K562 (cell line): ENCODE data around the gene PPP1R16B. TPM values are rescaled to one million over a fixed set of nuclear protein-coding genes. Genes with fewer than 3 reads are reported as not detected.

Experiments
- ATAC-seq: fragments of 200-7000 bp; cut with Tn5 transposase; 3 replicates; pipeline ENCODE4 v1.9.1; 2020; ENCODE audit warnings: moderate library complexity
- BruUV-seq: library from RNA; stranded (reverse); fragments of 400-500 nt; replicated peaks from 2 replicates; lab custom pipeline; 2021; lab: Mats Ljungman, UMichigan
- CTCF ChIA-PET: fragments of 300-600 bp; formaldehyde crosslinking; extraction: SDS; loops from one replicate; lab custom pipeline; 2021; ENCODE audit warnings: low intra/inter-chr PET ratio; lab: Yijun Ruan, JAX
- POLR2A ChIA-PET: fragments of 300-600, 350-650 bp; sonication (Branson Sonifier 250); formaldehyde crosslinking; extraction: SDS; loops from one replicate; lab custom pipeline; 2021; ENCODE audit warnings: antibody characterized with exemption, inconsistent platforms; lab: Yijun Ruan, JAX
- DNase-seq, 4 experiments: peaks; one replicate each; pipeline versions ENCODE4 v3.0.0 to v3.0.0-alpha.2; 2011 to 2018; ENCODE audit warnings: low spot score in 3 of 4, mixed read lengths in 3 of 4; ENCODE audit errors: extremely low read depth in 1 of 4
- FAIRE-seq: peaks from 2 replicates; lab custom pipeline; 2011; peaks lifted over from hg19 to GRCh38; lab: Jason Lieb, UNC
- H2AFZ ChIP-seq: 2 replicates; pipeline ENCODE4 v1.6.0; 2011; ENCODE audit warnings: low read depth, low read length, control low read depth, inconsistent platforms
- H3K27ac ChIP-seq: fragments of 200-600 bp; 3 replicates; pipeline ENCODE4 v1.8.0; 2011; ENCODE audit warnings: low read depth, mild to moderate bottlenecking, control low read depth, inconsistent platforms, low read length, moderate library complexity, mixed read lengths; ENCODE audit errors: extremely low read depth
- H3K27me3 ChIP-seq, 2 experiments: fragments of 300-600 bp in 1 of 2; 2 replicates in 1 of 2; 3 replicates in 1 of 2; pipeline versions ENCODE4 v1.6.0 to v1.8.0; 2011; ENCODE audit warnings: inconsistent platforms in 2 of 2, low read length in 2 of 2, mild to moderate bottlenecking in 1 of 2, mixed read lengths in 1 of 2, moderate library complexity in 1 of 2; ENCODE audit not compliant: control insufficient read depth in 2 of 2, insufficient read depth in 2 of 2
- H3K36me3 ChIP-seq: fragments of 300-600 bp; 3 replicates; pipeline ENCODE4 v1.8.0; 2011; ENCODE audit warnings: mild to moderate bottlenecking, low read length, inconsistent platforms; ENCODE audit not compliant: control insufficient read depth, insufficient read depth
- H3K4me1 ChIP-seq, 2 experiments: fragments of 200-600 bp in 1 of 2; replicated peaks in 1 of 2; 2 replicates in 1 of 2; 3 replicates in 1 of 2; pipeline versions ENCODE4 v1.5.1 to v1.8.0; 2011; ENCODE audit warnings: inconsistent platforms in 2 of 2, low read length in 2 of 2, mild to moderate bottlenecking in 1 of 2, mixed read lengths in 1 of 2, moderate library complexity in 1 of 2; ENCODE audit not compliant: control insufficient read depth in 2 of 2, insufficient read depth in 2 of 2
- H3K4me2 ChIP-seq: 2 replicates; pipeline ENCODE4 v1.6.1; 2011; ENCODE audit warnings: low read length, control low read depth, inconsistent platforms, mixed read lengths; ENCODE audit not compliant: insufficient read depth
- H3K4me3 ChIP-seq: fragments of 200-600 bp; sonication (generic), shearing (Covaris generic); 2 replicates; pipeline ENCODE4 v1.5.1; 2016; ENCODE audit warnings: control low read depth, inconsistent platforms
- H3K79me2 ChIP-seq: fragments of 200-600 bp; 3 replicates; pipeline ENCODE4 v1.8.0; 2011; ENCODE audit warnings: low read length, inconsistent platforms; ENCODE audit not compliant: control insufficient read depth, insufficient read depth
- H3K9ac ChIP-seq, 2 experiments: 2 replicates each; pipeline versions ENCODE4 v1.6.0 to v1.6.1; 2011; ENCODE audit warnings: low read depth in 2 of 2, low read length in 2 of 2, control low read depth in 1 of 2, inconsistent platforms in 1 of 2, mild to moderate bottlenecking in 1 of 2, mixed read lengths in 1 of 2; ENCODE audit not compliant: insufficient read depth in 1 of 2
- H3K9me1 ChIP-seq: one replicate; pipeline ENCODE4 v1.6.0; 2011; ENCODE audit warnings: inconsistent platforms, mild to moderate bottlenecking, low read length, moderate library complexity; ENCODE audit not compliant: control insufficient read depth, insufficient read depth
- H3K9me3 ChIP-seq: replicated peaks from 2 replicates; pipeline ENCODE4 v1.5.1; 2011; ENCODE audit warnings: low read depth, low read length, inconsistent platforms; ENCODE audit not compliant: control insufficient read depth, insufficient read depth
- H4K20me1 ChIP-seq: replicated peaks from 2 replicates; pipeline ENCODE4 v1.6.1; 2011; ENCODE audit warnings: low read length, inconsistent platforms, mixed read lengths; ENCODE audit not compliant: control insufficient read depth, insufficient read depth
- ATF6 ChIP-seq: sonication (generic); formaldehyde crosslinking; IDR thresholded peaks from 2 replicates; pipeline ENCODE4 v1.4.0; 2020; ENCODE audit warnings: mild to moderate bottlenecking, missing genetic modification reagents
- WGBS: fragments of 100-300 bp; shearing (Covaris generic); methylation state at CpG from one replicate; pipeline ENCODE4 v1.1.6; 2016; ENCODE audit warnings: low coverage, mixed read lengths; ENCODE audit not compliant: insufficient coverage; ENCODE audit errors: missing lambda C conversion rate; 5-methylcytosine and 5-hydroxymethylcytosine counted together
- in situ Hi-C: fragments of 300-500 bp; cut with MboI; formaldehyde crosslinking; loops from 4 replicates; pipeline ENCODE4 v1.15.0; 2018; ENCODE audit warnings: inconsistent platforms, mixed read lengths
- intact Hi-C: fragments of 100-400 bp; cut with micrococcal nuclease; formaldehyde crosslinking; loops from 2 replicates; pipeline ENCODE4 v1.14.2; 2022
- polyA plus RNA-seq, 8 experiments: library from polyadenylated mRNA; depleted of rRNA in 4 of 8; stranded (reverse) in 5 of 8; unstranded in 3 of 8; fragments of >200 nt; fragmentation: Nextera tagmentation in 2 of 8; fragmentation: Illumina TruSeq in 1 of 8; extraction: Ambion mirVana in 2 of 8; extraction: Trizol in 1 of 8; gene quantifications; 2 replicates each; pipeline versions ENCODE4 v1.2.1 to v1.2.3, GENCODE V29; 2011 to 2014; ENCODE audit warnings: inconsistent platforms in 1 of 8, missing spikeins in 1 of 8
- total RNA-seq, 7 experiments: library from RNA; depleted of rRNA in 6 of 7; stranded (reverse); fragments of >200 nt in 6 of 7; fragmentation: Illumina TruSeq in 2 of 7; extraction: Trizol in 2 of 7; gene quantifications; 2 replicates each; pipeline versions ENCODE4 v1.2.1 to v1.2.3, GENCODE V29; 2011 to 2021; ENCODE audit warnings: low replicate concordance in 1 of 7

Gene PPP1R16B
- total and polyA plus RNA-seq, 9 of the 15 experiments (the other 6 are each of a cell fraction or from before 2014, with no cell fraction given) = 1.5 to 11.5 (median 6.8) TPM

DNA sequence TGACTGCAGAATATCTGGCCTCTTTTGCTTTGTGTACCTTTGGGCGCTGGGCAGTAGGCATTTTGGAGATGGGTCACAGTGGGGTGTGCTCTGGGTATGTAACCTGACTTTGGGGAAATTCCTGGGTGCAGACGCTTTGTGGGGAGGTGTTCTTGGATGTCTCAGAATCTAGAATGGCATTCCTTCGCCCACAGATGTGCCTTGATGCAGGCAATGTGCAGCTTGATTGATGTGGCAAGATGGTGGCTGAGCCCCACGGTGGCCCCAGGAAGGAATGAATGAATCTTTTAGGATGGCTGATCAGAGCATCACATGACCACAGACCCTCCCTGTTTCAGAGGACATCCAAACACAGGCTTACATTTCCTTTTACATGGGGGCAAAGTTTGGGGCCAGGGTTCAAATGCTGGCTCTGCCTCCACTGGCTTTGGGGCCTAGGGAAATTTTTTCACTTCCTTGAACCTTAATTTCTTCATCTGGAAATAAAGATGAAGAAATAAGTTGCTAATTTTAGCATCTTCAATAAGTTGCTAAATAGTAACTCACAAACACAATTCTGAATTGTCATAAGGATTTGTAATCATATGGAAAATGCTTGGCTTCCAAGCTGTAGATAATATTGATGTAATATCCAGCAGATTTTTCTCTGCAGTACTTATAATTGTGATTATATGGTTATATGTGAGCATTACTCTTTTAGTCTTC lies 5.6 kb downstream of the PPP1R16B start:
- H3K9ac ChIP-seq = no peak overlapping the region
- no peak for ATAC-seq
- intact Hi-C loops (no loop called here), in situ Hi-C loops (no loop called here)
- H3K4me3 ChIP-seq = no peak overlapping the region
- no peak for TF ChIP-seq ATF6 (CRISPR knock-in tag)
- peaks cover 0 to 13% of the 10 kb centered on the region in 2 experiments; a peak in 3 of 5 replicates for H3K4me1 ChIP-seq
- no peaks in the 10 kb centered on the region for H3K9me1 ChIP-seq
- FAIRE-seq = no peak
- ChIA-PET POLR2A (interaction anchor here (1.3 kb wide), 1 partner anchor 10 kb away, joined by 3 read pairs; no protein-coding TSS in a partner anchor), CTCF (no interaction called here)
- no peaks in the 10 kb centered on the region; the same call in 1 of the 2 replicates for H4K20me1 ChIP-seq
- WGBS = 38% methylated on average over 4 of the region's 4 CpGs
- H2AFZ ChIP-seq = no peak overlapping the region
- H3K4me2 ChIP-seq = no peak overlapping the region
- no TSS peak for BruUV-seq
- no peak overlapping the region for H3K27ac ChIP-seq
- no peaks in the 10 kb centered on the region for H3K9me3 ChIP-seq
- no peaks in the 10 kb centered on the region for H3K36me3 ChIP-seq
- no peaks in the 10 kb centered on the region; the same call in 2 of the 3 replicates for H3K79me2 ChIP-seq
- DNase-seq = no peak
- peaks cover 0 to 10% of the 10 kb centered on the region in 2 experiments; a peak in 2 of 5 replicates for H3K27me3 ChIP-seq
